Uterus (tissue), 4 donors: ENCODE measurements around the gene DNAJB8. TPM values are rescaled to one million over a fixed set of nuclear protein-coding genes. Genes with fewer than 3 reads are reported as not detected.

Source experiments
- DNase-seq, 2 donors: peaks; one replicate each; pipeline ENCODE4 v3.0.0-alpha.2; 2019 to 2020
- H3K27ac ChIP-seq, 2 donors: fragments of 200-600 bp; sonication (generic); 1 replicate in 1 of 2; 2 replicates in 1 of 2; pipeline ENCODE4 v1.5.1; 2016 to 2018
- H3K27me3 ChIP-seq, 2 donors: fragments of 200-600 bp; sonication (generic); one replicate each; pipeline ENCODE4 v1.5.1; 2018 to 2019; ENCODE audit warnings: control low read depth in 1 of 2
- H3K36me3 ChIP-seq, 2 donors: fragments of 200-600 bp; sonication (generic); one replicate each; pipeline ENCODE4 v1.5.1; 2019; ENCODE audit warnings: control low read depth in 1 of 2
- H3K4me1 ChIP-seq, 2 donors: fragments of 200-600 bp; sonication (generic); one replicate each; pipeline ENCODE4 v1.5.1; 2018 to 2019; ENCODE audit warnings: control low read depth in 1 of 2
- H3K4me3 ChIP-seq, 2 donors: fragments of 200-600 bp; sonication (generic); 1 replicate in 1 of 2; 2 replicates in 1 of 2; pipeline ENCODE4 v1.5.1; 2018 to 2019; ENCODE audit warnings: mild to moderate bottlenecking in 1 of 2
- H3K9me3 ChIP-seq, 2 donors: fragments of 200-600 bp; sonication (generic); one replicate each; pipeline ENCODE4 v1.5.1; 2019; ENCODE audit warnings: control low read depth in 1 of 2
- CTCF ChIP-seq, 4 experiments: fragments of 200-600 bp in 2 of 4; fragments of 450-650 bp in 2 of 4; sonication (generic) in 2 of 4; IDR thresholded peaks; one replicate each; pipeline ENCODE4 v1.5.1; 2016 to 2019; ENCODE audit warnings: antibody characterized with exemption in 4 of 4, mild to moderate bottlenecking in 2 of 4, moderate library complexity in 1 of 4
- POLR2A ChIP-seq, 2 donors: fragments of 450-650 bp; IDR thresholded peaks; one replicate each; pipeline ENCODE4 v1.6.1; 2016; ENCODE audit warnings: antibody characterized with exemption in 2 of 2, mild to moderate bottlenecking in 1 of 2, moderate library complexity in 1 of 2
- intact Hi-C: fragments of 100-400 bp; cut with DNase I; formaldehyde crosslinking; loops from one replicate; pipeline ENCODE4 v1.15.1; 2023; ENCODE audit warnings: low total_unique reads
- total RNA-seq, 4 donors: library from RNA; depleted of rRNA in 3 of 4; stranded (reverse); fragments of >200 nt in 3 of 4; gene quantifications; one replicate each; pipeline versions ENCODE4 v1.1.0 to v1.2.4, GENCODE V29; 2014 to 2023
- donor health status: DM: yes; HTN: yes; CAD: no.

DNAJB8 gene
- total RNA-seq, 4 donors from 2014 or later = not detected

GRCh38 chr3:128425142-128425845, 41.4 kb downstream of the DNAJB8 start:
- no peaks in the 10 kb centered on the region for H3K27me3 ChIP-seq
- no peaks in the 10 kb centered on the region for H3K9me3 ChIP-seq
- intact Hi-C loops = loop anchor here (5.0 to 10.0 kb wide), 2 partner anchors 160 to 182 kb away; no protein-coding TSS in a partner anchor
- no peaks in the 10 kb centered on the region for H3K36me3 ChIP-seq
- no peak for TF ChIP-seq CTCF (IDR thresholded peaks at IDR 0.05)
- no peak for TF ChIP-seq POLR2A (IDR thresholded peaks at IDR 0.05)
- DNase-seq = no peak
- H3K4me1 ChIP-seq = peaks cover 4 to 7% of the 10 kb centered on the region in 2 donors
- H3K4me3 ChIP-seq = no peak overlapping the region
- H3K27ac ChIP-seq = no peak overlapping the region

- H3K4me1 ChIP-seq = peaks cover 4 to 7% of the 10 kb centered on the region in 2 donors
- H3K36me3 ChIP-seq = no peaks in the 10 kb centered on the region
- DNase-seq = peak; percentile 39 to 69
- intact Hi-C loops = loop anchor here (5.0 to 10.0 kb wide), 2 partner anchors 160 to 183 kb away; no protein-coding TSS in a partner anchor
- no peak for TF ChIP-seq CTCF (IDR thresholded peaks at IDR 0.05)
- no peak for TF ChIP-seq POLR2A (IDR thresholded peaks at IDR 0.05)
- no peak overlapping the region for H3K4me3 ChIP-seq
- no peak overlapping the region for H3K27ac ChIP-seq
- no peaks in the 10 kb centered on the region for H3K9me3 ChIP-seq
- H3K27me3 ChIP-seq = no peaks in the 10 kb centered on the region
Measured at GRCh38 chr3:128424508-128425069, 42.1 kb downstream of the DNAJB8 start.

- Histone ChIP-seq H3K9me3 (no peaks in the 10 kb centered on the region), H3K4me3 (no peak overlapping the region), H3K4me1 (peaks cover 4 to 7% of the 10 kb centered on the region in 2 donors), H3K27me3 (no peaks in the 10 kb centered on the region), H3K36me3 (no peaks in the 10 kb centered on the region), H3K27ac (no peak overlapping the region)
- no peak for TF ChIP-seq CTCF (IDR thresholded peaks at IDR 0.05)
- no peak for TF ChIP-seq POLR2A (IDR thresholded peaks at IDR 0.05)
- no peak for DNase-seq
- intact Hi-C loops = loop anchor here (10.0 kb wide), 1 partner anchor 161 kb away; no protein-coding TSS in a partner anchor
Measured at GRCh38 chr3:128423525-128424147, 43.1 kb downstream of the DNAJB8 start.

- Histone ChIP-seq H3K4me1 (peaks cover 4 to 7% of the 10 kb centered on the region in 2 donors), H3K36me3 (no peaks in the 10 kb centered on the region), H3K27ac (no peak overlapping the region), H3K27me3 (no peaks in the 10 kb centered on the region), H3K4me3 (no peak overlapping the region), H3K9me3 (no peaks in the 10 kb centered on the region)
- TF ChIP-seq CTCF (IDR thresholded peaks at IDR 0.05) (no peak), POLR2A (IDR thresholded peaks at IDR 0.05) (no peak)
- no peak for DNase-seq
- intact Hi-C loops = loop anchor here (10.0 kb wide), 1 partner anchor 162 kb away; no protein-coding TSS in a partner anchor
Measured at GRCh38 chr3:128422762-128423524, 43.7 kb downstream of the DNAJB8 start.
